ENCODE measurements around the gene CARF. TPM values are rescaled to one million over a fixed set of nuclear protein-coding genes. Genes with fewer than 3 reads are reported as not detected.

Gene CARF, protein sequence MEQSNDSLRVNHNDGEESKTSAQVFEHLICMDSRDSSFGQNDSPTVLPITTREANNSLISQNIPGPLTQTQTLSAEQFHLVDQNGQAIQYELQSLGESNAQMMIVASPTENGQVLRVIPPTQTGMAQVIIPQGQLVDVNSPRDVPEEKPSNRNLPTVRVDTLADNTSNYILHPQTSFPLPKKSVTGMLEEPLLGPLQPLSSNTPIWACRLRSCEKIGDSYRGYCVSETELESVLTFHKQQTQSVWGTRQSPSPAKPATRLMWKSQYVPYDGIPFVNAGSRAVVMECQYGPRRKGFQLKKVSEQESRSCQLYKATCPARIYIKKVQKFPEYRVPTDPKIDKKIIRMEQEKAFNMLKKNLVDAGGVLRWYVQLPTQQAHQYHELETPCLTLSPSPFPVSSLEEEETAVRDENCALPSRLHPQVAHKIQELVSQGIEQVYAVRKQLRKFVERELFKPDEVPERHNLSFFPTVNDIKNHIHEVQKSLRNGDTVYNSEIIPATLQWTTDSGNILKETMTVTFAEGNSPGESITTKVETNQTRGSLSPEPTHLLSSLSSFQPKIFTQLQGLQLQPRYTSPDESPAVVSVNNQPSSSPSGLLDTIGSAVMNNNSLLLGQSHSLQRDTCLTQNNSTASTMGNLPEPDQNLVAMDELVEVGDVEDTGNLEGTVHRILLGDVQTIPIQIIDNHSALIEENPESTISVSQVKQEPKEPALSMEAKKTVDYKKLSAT
- total RNA-seq, result 11.3 TPM
- polyA plus RNA-seq, result 10 to 100 TPM in 1 of 4 donors, 1 to 10 TPM in 3; 4.1 to 12.3 (median 7.0) TPM

DNA sequence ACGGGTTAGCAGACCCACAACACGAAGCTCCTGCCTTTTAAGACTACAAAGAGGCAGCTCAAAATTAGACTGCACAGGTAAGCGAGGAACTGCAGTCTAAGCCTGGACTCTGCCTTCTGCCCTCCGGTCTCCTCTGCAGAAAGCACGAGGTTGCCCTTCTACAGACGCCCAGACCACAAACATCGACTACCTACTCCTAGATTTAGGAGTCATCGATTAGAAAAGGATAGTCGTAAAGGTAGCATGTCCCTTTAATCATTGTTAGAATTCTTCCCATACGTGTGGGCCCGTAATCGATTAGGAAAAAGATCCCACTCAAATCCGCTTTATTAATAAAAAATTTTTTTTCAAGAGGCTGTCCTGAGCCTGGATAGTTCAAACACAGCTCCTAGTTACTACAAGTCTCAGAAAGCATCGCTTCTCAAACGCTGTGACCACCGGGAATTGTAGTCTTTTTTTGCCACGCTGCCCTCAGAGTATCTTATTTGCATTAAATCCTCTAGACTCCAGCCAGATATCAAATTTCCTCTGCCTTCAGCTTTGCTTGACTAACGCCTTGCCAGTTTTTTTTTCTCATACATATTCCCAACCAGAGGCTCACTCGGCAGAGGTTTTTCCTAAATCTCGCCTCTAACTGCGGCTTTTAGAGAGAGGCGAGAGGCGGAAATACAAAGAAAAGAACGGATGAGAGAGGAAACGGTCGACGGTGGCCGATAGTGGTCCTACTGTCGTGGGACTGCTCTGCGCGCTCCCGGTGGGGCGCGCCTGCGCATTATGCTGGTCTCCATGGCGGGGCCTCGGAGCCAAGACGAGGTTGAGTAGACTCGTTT lies at the start of gene CARF, which contains the start of gene WDR12:
TSS of gene CARF (plus strand) at position 764 of the 830 bp plus-strand sequence. CDS start 29,628 bp downstream, outside the sequence.
TSS of gene WDR12 (minus strand) at position 162 of the 830 bp plus-strand sequence. CDS start 197 bp downstream, outside the sequence.
- no peaks in the 10 kb centered on the region for H3K9me3 ChIP-seq (ENCODE audit: control insufficient read depth in 2 of 2, low read length in 2 of 2)
- peaks cover 3% of the 10 kb centered on the region for H3K36me3 Mint-ChIP-seq
- H3K27me3 Mint-ChIP-seq, result no peaks in the 10 kb centered on the region

DNA sequence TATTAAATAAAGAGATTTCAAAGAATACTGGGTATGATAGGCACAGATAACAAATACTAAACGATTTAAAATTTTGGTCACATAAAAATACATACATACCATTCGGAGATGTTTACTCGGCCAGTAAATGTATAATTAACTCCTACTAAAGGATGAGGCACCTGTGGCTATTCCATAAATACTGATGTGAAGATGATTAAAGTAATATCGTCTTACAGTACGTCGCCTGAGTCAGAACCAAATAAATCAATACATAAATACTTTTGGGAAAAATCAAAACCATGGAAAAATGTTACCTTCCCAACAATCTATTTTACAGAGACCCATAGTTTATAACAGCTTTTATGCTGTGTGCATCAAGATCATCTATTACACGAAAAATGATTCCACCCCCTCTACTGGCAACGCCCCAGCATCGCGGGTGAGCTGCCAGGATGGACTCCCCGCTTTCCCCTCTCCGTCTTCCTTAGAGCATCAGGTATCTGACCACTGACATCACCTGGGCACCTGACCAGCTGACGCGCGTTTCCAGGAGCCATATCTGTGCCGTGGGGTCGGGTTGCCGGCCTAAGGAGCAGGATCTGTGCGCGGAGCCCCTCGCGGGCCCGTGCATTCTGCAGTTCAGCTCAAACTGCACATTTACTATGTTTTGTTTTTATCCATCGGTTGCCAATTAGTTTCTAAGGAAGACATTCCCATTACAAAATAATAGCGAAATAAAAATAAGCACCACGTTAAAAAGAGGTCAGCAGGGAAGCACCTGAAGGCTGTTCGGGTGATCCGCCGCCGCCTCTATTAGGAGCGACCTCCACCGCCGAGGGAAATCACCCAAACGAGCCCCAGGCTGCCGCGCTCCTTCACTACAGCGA lies 41.4 kb upstream of the CARF start:
- no peaks in the 10 kb centered on the region for H3K36me3 ChIP-seq (ENCODE audit: control insufficient read depth, insufficient read depth, low read length)
- Mint-ChIP-seq H3K27ac (peak overlapping the region; percentile 43 to 83 (median 44)), H3K4me3 (peak overlapping the region; percentile 89 to 97 (median 93)), H3K9me3 (no peaks in the 10 kb centered on the region), H3K27me3 (no peaks in the 10 kb centered on the region), H3K4me1 (peaks cover 4 to 13% (median 9%) of the 10 kb centered on the region in 4 donors), H3K36me3 (no peaks in the 10 kb centered on the region)
- peak overlapping the region; percentile 84 for H3K4me3 ChIP-seq (ENCODE audit: low read depth, low read length)
- no peaks in the 10 kb centered on the region for H3K27me3 ChIP-seq (ENCODE audit: control insufficient read depth, insufficient read depth, low read length)
- peaks cover 12% of the 10 kb centered on the region for H3K4me1 ChIP-seq (ENCODE audit: control insufficient read depth, insufficient read depth, low read length, poor library complexity, severe bottlenecking)
- no peak overlapping the region for H3K27ac ChIP-seq (ENCODE audit: insufficient read depth, low read length, poor library complexity, severe bottlenecking)
- DNase-seq, result peak; percentile 19 to 71 (median 59)
- peak; percentile 77 to 80 for ATAC-seq (ENCODE audit: low read depth in 2 of 2)
- H3K9me3 ChIP-seq (ENCODE audit: control insufficient read depth in 2 of 2, low read length in 2 of 2), result no peaks in the 10 kb centered on the region

More for the DNA sequence above, at the start of gene CARF, which contains the start of gene WDR12:
- H3K27ac Mint-ChIP-seq, result peak within 1 kb of the TSS; percentile 92 to 99 (median 97)
- peak; percentile 83 to 95 (median 93) for DNase-seq
- ATAC-seq (ENCODE audit: low read depth in 2 of 2), result peak; percentile 83 to 86
- Histone ChIP-seq H3K27me3 (ENCODE audit: control insufficient read depth, insufficient read depth, low read length) (no peaks in the 10 kb centered on the region), H3K36me3 (ENCODE audit: control insufficient read depth, insufficient read depth, low read length) (no peaks in the 10 kb centered on the region), H3K4me3 (ENCODE audit: low read depth, low read length) (peak within 1 kb of the TSS; percentile 97), H3K4me1 (ENCODE audit: control insufficient read depth, insufficient read depth, low read length, poor library complexity, severe bottlenecking) (peaks cover 16% of the 10 kb centered on the region), H3K27ac (ENCODE audit: insufficient read depth, low read length, poor library complexity, severe bottlenecking) (peak within 1 kb of the TSS; percentile 85)
- peak within 1 kb of the TSS; percentile 96 to 99 (median 98) for H3K4me3 Mint-ChIP-seq
- peaks cover 4 to 45% (median 33%) of the 10 kb centered on the region in 4 donors for H3K4me1 Mint-ChIP-seq
- no peaks in the 10 kb centered on the region for H3K9me3 Mint-ChIP-seq

DNA sequence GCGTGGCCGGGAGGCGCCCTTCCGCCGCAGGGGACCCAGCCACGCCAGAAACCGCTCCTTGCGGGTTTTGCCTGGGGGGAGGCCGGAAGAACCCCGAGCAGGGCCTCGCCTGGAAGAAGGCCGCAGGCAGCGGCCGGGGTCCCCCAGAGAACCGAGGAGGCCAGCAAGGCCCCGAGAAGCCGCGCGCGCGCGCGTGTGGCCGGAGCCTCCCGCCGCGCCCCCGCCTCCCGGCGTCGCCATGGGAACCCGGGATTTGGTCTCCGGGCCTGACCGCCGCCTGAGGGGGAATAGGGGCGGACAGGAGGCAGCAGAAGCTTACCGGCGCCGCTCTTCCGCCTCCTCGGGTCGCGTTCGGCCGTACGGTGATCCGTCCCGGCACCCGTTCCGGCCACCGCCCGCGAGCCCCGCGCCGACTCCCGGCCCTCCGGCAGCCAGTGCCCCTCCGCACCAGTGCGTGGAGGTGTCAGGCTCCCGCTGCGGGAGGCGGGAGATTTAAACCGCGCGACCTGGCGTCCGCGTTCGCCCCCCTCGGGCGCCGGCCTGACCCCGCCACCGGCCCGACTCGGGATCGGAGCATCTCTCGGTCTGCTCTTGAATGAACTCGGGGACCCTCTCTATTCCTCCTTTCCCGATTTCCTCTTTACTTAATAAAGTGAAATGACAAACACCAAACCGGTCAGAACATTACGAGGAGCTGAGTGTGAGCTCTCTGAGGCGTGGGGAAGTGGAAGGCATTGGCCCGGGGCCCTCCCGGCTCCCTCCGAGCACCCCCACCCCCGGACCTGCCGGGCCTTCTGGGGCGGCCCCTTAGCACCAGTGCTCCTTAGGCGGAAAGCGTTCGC lies 40.6 kb upstream of the CARF start, which contains the start of gene ICA1L:
TSS of gene ICA1L (minus strand) at position 467 of the 842 bp plus-strand sequence. CDS start 42,757 bp downstream, outside the sequence.
- peak within 1 kb of the TSS; percentile 14 for H3K27ac ChIP-seq (ENCODE audit: insufficient read depth, low read length, poor library complexity, severe bottlenecking)
- H3K27me3 Mint-ChIP-seq, result no peaks in the 10 kb centered on the region

DNA sequence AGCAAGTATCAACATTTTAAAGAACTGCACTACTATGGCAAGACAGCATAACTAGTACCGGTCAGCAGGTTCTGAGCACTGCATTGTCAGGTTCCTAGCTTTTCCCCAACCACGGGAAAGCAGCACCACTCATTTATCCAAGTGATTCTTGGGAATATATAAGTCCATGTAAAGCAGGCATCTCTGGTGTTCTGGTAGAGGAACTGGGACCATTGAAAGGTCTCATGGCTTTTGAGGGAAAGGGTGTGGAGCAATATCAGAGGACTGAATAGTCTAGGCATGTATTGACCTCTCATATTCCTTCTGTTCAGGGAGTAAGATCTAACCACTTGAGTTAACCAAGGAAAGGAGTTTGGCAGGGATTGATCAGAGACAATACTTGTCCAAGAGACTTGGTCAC lies 34.4 kb upstream of the CARF start:
- no peaks in the 10 kb centered on the region for H3K4me1 ChIP-seq (ENCODE audit: control insufficient read depth, insufficient read depth, low read length, poor library complexity, severe bottlenecking)
- H3K9me3 ChIP-seq (ENCODE audit: control insufficient read depth in 2 of 2, low read length in 2 of 2), result no peaks in the 10 kb centered on the region
- Mint-ChIP-seq H3K36me3 (peaks cover 4% of the 10 kb centered on the region), H3K4me1 (no peaks in the 10 kb centered on the region), H3K4me3 (no peak overlapping the region), H3K27ac (no peak overlapping the region), H3K9me3 (no peaks in the 10 kb centered on the region), H3K27me3 (no peaks in the 10 kb centered on the region)
- no peak for DNase-seq
- H3K4me3 ChIP-seq (ENCODE audit: low read depth, low read length), result no peak overlapping the region
- no peak overlapping the region for H3K27ac ChIP-seq (ENCODE audit: insufficient read depth, low read length, poor library complexity, severe bottlenecking)
- ATAC-seq (ENCODE audit: low read depth in 2 of 2), result no peak
- H3K36me3 ChIP-seq (ENCODE audit: control insufficient read depth, insufficient read depth, low read length), result peaks cover 2% of the 10 kb centered on the region
- no peaks in the 10 kb centered on the region for H3K27me3 ChIP-seq (ENCODE audit: control insufficient read depth, insufficient read depth, low read length)

More for the DNA sequence above, 40.6 kb upstream of the CARF start, which contains the start of gene ICA1L:
- ATAC-seq (ENCODE audit: low read depth in 2 of 2), result peak; percentile 28 to 50
- peak within 1 kb of the TSS; percentile 89 to 97 (median 93) for H3K4me3 Mint-ChIP-seq
- Histone ChIP-seq H3K4me3 (ENCODE audit: low read depth, low read length) (peak within 1 kb of the TSS; percentile 84), H3K36me3 (ENCODE audit: control insufficient read depth, insufficient read depth, low read length) (no peaks in the 10 kb centered on the region), H3K9me3 (ENCODE audit: control insufficient read depth in 2 of 2, low read length in 2 of 2) (no peaks in the 10 kb centered on the region), H3K27me3 (ENCODE audit: control insufficient read depth, insufficient read depth, low read length) (no peaks in the 10 kb centered on the region), H3K4me1 (ENCODE audit: control insufficient read depth, insufficient read depth, low read length, poor library complexity, severe bottlenecking) (peaks cover 12% of the 10 kb centered on the region)
- peak within 1 kb of the TSS; percentile 43 to 83 (median 77) for H3K27ac Mint-ChIP-seq
- H3K4me1 Mint-ChIP-seq, result peaks cover 4 to 13% (median 9%) of the 10 kb centered on the region in 4 donors
- peak; percentile 26 to 70 (median 27) for DNase-seq
- no peaks in the 10 kb centered on the region for H3K36me3 Mint-ChIP-seq
- no peaks in the 10 kb centered on the region for H3K9me3 Mint-ChIP-seq

DNA sequence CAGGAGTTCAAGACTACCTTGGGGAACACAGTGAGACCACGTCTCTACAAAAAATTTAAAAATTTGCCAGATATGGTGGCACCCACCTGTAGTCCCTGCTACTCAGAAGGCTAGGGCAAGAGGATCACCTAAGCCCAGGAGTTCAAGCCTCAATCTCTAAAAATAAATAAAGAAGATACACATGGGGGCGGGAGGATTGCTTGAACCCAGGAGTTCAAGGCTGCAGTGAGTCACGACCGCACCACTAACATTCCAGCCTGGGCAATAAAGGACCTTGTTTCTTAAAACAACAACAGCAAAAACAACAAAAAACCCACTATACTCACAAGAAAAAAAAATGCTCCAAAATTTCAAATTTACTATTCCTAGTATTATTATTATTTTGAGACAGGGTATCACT lies 30.5 kb upstream of the CARF start:
- Mint-ChIP-seq H3K4me1 (no peaks in the 10 kb centered on the region), H3K9me3 (no peaks in the 10 kb centered on the region), H3K4me3 (no peak overlapping the region), H3K27me3 (no peaks in the 10 kb centered on the region), H3K36me3 (peaks cover 19% of the 10 kb centered on the region), H3K27ac (no peak overlapping the region)
- Histone ChIP-seq H3K27me3 (ENCODE audit: control insufficient read depth, insufficient read depth, low read length) (no peaks in the 10 kb centered on the region), H3K27ac (ENCODE audit: insufficient read depth, low read length, poor library complexity, severe bottlenecking) (no peak overlapping the region), H3K36me3 (ENCODE audit: control insufficient read depth, insufficient read depth, low read length) (peaks cover 11% of the 10 kb centered on the region), H3K4me3 (ENCODE audit: low read depth, low read length) (no peak overlapping the region), H3K4me1 (ENCODE audit: control insufficient read depth, insufficient read depth, low read length, poor library complexity, severe bottlenecking) (no peaks in the 10 kb centered on the region), H3K9me3 (ENCODE audit: control insufficient read depth in 2 of 2, low read length in 2 of 2) (no peaks in the 10 kb centered on the region)
- no peak for DNase-seq
- ATAC-seq (ENCODE audit: low read depth in 2 of 2), result no peak

DNA sequence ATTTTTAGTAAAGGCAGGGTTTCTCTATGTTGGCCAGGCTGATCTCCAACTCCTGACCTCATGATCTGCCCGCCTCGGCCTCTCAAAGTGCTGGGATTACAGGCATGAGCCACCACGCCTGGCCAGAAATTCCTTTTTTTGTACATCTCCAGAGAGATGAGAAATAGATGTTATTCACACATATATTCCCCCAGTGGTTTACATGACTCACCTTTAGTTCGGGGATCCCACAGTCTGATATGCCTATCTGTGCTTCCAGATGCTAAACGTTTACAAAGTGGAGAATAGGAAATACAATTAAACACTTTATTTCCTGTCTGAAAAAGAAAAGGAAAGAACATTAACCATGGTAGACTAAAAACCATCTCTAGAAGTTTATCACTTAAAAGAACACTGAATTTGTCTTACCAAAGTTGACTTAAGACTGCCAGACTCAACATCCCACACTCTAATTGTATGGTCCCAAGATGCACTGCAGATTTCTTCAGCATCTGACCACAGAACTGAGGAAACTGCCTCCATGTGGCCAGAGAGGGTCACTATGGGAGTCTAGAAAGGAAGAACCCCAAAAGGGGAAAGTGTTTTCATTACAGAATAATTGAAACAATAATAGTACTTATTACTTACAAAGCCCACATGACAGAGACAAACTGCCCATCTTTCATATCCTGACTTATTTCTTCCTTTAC lies 27.9 kb upstream of the CARF start:
- Histone ChIP-seq H3K9me3 (ENCODE audit: control insufficient read depth in 2 of 2, low read length in 2 of 2) (no peaks in the 10 kb centered on the region), H3K4me1 (ENCODE audit: control insufficient read depth, insufficient read depth, low read length, poor library complexity, severe bottlenecking) (no peaks in the 10 kb centered on the region), H3K27ac (ENCODE audit: insufficient read depth, low read length, poor library complexity, severe bottlenecking) (no peak overlapping the region), H3K4me3 (ENCODE audit: low read depth, low read length) (no peak overlapping the region), H3K36me3 (ENCODE audit: control insufficient read depth, insufficient read depth, low read length) (peaks cover 11% of the 10 kb centered on the region), H3K27me3 (ENCODE audit: control insufficient read depth, insufficient read depth, low read length) (no peaks in the 10 kb centered on the region)
- H3K4me1 Mint-ChIP-seq, result no peaks in the 10 kb centered on the region
- peaks cover 30% of the 10 kb centered on the region for H3K36me3 Mint-ChIP-seq
- DNase-seq (no peak), ATAC-seq (ENCODE audit: low read depth in 2 of 2) (no peak)
- H3K4me3 Mint-ChIP-seq, result no peak overlapping the region
- H3K27me3 Mint-ChIP-seq, result no peaks in the 10 kb centered on the region
- no peaks in the 10 kb centered on the region for H3K9me3 Mint-ChIP-seq
- H3K27ac Mint-ChIP-seq, result peak overlapping the region in 1 of 3 donors; percentile 20
